Thoracic aorta (tissue), 2 donors: ENCODE data around the gene SCN4B. TPM values are rescaled to one million over a fixed set of nuclear protein-coding genes. Genes with fewer than 3 reads are reported as not detected.

Experiments
- ATAC-seq: fragments of 150-250 bp; one replicate; pipeline ENCODE4 v1.8.0; 2017; ENCODE audit warnings: low read depth; ENCODE audit not compliant: insufficient number of reproducible peaks, low FRiP score
- DNase-seq: peaks from one replicate; pipeline ENCODE4 v3.0.0-alpha.2; 2020; ENCODE audit warnings: low spot score
- H3K27ac ChIP-seq, 2 donors: fragments of 200-600 bp; sonication (generic); 1 replicate in 1 of 2; 2 replicates in 1 of 2; pipeline ENCODE4 v1.5.1; 2016; ENCODE audit warnings: mild to moderate bottlenecking in 2 of 2, moderate library complexity in 2 of 2
- H3K27me3 ChIP-seq: fragments of 200-600 bp; sonication (generic); replicated peaks from 2 replicates; pipeline ENCODE4 v1.6.0; 2016; ENCODE audit warnings: mild to moderate bottlenecking; ENCODE audit not compliant: insufficient read depth
- H3K36me3 ChIP-seq: fragments of 200-600 bp; sonication (generic); one replicate; pipeline ENCODE4 v1.5.1; 2016
- H3K4me1 ChIP-seq, 2 donors: fragments of 200-600 bp; sonication (generic); 1 replicate in 1 of 2; 2 replicates in 1 of 2; pipeline versions ENCODE4 v1.5.1 to v1.6.0; 2016; ENCODE audit warnings: low read depth in 2 of 2, mild to moderate bottlenecking in 1 of 2; ENCODE audit not compliant: control insufficient read depth in 1 of 2
- H3K4me3 ChIP-seq: fragments of 200-600 bp; sonication (generic); 2 replicates; pipeline ENCODE4 v1.5.1; 2016; ENCODE audit warnings: mild to moderate bottlenecking
- H3K9me3 ChIP-seq: fragments of 200-600 bp; sonication (generic); 2 replicates; pipeline ENCODE4 v1.5.1; 2016
- total RNA-seq, 2 donors: library from RNA; depleted of rRNA; stranded (reverse); fragments of >200 nt; gene quantifications; one replicate each; pipeline versions ENCODE4 v1.1.0 to v1.2.3, GENCODE V29; 2016
- TF ChIP-seq, protein P1 (sequence below): fragments of 200-600 bp; sonication (generic); IDR thresholded peaks from one replicate; pipeline ENCODE4 v1.5.1; 2019; ENCODE audit warnings: antibody characterized with exemption

Gene SCN4B, protein sequence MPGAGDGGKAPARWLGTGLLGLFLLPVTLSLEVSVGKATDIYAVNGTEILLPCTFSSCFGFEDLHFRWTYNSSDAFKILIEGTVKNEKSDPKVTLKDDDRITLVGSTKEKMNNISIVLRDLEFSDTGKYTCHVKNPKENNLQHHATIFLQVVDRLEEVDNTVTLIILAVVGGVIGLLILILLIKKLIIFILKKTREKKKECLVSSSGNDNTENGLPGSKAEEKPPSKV
- total RNA-seq, result 1 to 10 TPM; 2.0 to 2.4 TPM

DNA sequence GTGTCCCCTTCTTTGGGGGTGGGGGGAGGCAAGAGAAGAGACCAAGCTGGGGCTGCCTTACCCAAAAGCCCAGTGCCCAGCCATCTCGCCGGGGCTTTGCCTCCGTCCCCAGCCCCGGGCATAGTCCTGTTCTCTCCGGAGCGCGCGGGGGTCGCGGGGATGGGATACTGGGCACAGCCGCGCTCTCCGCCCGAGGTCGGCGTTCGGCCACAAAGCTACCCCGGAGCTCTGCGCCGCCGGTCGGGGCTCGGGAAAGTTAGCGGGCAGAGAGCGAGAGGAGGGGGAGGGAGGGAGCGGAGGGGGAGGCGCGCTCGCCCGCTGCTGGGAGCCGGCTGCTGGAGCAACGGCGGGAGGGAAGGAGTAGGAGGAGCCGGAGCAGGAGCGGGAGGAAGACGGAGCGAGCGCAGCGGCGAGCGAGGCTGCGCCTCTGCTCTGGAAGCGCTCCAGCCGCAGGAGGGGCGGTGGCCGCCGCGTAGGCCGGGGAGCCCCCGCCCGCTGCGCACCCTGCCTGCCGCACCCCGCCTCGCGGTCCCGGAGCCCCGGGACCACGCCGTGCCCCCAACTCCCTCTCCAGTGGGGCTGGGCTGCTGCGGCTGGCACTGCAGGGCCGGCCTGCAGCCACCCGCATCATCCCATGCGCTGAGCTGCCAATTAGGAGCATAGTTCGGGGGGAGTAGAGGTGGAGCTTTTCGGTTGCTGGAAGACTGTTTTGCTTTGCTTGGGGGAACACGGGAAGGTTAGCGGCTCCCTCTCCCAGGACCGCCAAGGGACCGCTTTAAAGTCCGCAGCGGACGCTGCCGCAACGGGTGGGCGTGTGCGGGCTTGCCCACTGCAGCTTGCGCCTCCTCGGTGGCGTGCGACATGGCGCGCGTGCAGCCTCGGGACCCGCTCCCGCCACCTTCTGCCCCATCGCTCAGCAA, at the start of gene SCN4B:
Gene SCN4B, minus strand, starts transcription at position 272 of the 920 bp plus-strand sequence. Its CDS starts 150 bp downstream, at position 122.
- H3K9me3 ChIP-seq, result no peaks in the 10 kb centered on the region
- no peak for ATAC-seq
- no peaks in the 10 kb centered on the region for H3K36me3 ChIP-seq
- no peak within 1 kb of the TSS for H3K27ac ChIP-seq
- peaks cover 12% of the 10 kb centered on the region for H3K27me3 ChIP-seq
- H3K4me1 ChIP-seq, result peaks cover 0 to 15% of the 10 kb centered on the region in 2 donors
- H3K4me3 ChIP-seq, result peak within 1 kb of the TSS; percentile 78
- DNase-seq, result no peak
- TF ChIP-seq, protein P1, sequence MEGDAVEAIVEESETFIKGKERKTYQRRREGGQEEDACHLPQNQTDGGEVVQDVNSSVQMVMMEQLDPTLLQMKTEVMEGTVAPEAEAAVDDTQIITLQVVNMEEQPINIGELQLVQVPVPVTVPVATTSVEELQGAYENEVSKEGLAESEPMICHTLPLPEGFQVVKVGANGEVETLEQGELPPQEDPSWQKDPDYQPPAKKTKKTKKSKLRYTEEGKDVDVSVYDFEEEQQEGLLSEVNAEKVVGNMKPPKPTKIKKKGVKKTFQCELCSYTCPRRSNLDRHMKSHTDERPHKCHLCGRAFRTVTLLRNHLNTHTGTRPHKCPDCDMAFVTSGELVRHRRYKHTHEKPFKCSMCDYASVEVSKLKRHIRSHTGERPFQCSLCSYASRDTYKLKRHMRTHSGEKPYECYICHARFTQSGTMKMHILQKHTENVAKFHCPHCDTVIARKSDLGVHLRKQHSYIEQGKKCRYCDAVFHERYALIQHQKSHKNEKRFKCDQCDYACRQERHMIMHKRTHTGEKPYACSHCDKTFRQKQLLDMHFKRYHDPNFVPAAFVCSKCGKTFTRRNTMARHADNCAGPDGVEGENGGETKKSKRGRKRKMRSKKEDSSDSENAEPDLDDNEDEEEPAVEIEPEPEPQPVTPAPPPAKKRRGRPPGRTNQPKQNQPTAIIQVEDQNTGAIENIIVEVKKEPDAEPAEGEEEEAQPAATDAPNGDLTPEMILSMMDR, result no peak

DNA sequence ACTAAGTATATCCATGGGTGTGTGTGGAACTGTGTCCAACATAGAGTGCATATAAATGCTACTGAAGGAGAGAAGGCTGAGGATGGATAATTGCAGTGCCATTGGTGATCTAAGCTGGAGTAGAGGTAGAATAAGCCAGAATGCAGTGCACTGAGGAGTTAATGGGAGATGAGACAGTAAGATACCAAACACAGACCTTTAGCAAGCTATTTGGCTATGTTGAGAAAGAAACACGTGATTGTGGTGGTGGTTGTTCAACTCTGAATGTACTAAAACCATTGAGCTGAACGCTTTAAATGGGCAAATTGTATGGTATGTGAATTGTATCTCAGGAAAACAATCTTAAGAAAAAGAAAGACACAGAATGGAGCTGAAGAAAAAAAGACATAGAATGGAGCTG, 49.3 kb upstream of the SCN4B start:
- ATAC-seq (no peak), DNase-seq (no peak)
- Histone ChIP-seq H3K4me1 (no peaks in the 10 kb centered on the region), H3K4me3 (no peak overlapping the region), H3K27me3 (no peaks in the 10 kb centered on the region), H3K36me3 (no peaks in the 10 kb centered on the region), H3K9me3 (no peaks in the 10 kb centered on the region), H3K27ac (no peak overlapping the region)
- TF ChIP-seq, protein P1, result no peak

DNA sequence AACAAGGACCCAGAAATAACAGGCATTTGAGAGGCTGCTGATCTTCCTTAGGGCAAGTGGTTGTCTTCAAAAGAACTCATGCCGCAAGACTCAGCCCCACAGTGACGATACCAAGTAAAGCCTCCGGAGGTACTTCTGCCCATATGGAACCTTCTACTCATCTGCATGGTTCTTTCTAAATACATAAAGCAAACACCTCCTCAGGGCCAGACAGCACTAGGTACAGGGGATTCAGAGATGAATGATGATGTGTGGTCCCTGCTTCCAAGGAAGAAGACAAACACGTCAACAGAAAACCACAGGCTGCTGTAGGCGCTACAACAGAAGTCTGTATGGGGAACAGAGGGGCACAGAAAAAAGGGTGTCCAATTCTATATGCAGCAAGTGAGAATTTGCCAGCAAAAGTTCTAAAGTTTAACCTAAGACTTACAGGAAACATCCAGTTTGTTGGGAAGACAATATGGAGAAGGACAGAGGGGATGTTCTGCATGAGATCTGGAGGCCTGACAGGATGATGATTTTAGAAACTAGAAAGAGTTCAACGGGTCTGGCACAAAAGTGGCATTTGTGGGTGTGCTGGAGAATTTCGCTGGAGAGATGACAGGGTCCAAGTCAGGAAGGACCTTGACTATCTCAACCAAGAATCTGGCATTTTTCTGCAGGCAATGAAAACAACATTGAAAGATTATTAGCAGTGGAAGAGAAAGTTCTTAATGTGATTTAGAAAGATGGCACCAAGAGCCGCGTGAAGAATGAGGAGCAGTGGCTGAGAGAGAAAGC, 48.5 kb upstream of the SCN4B start:
- Histone ChIP-seq H3K4me3 (no peak overlapping the region), H3K9me3 (no peaks in the 10 kb centered on the region), H3K36me3 (no peaks in the 10 kb centered on the region), H3K27ac (no peak overlapping the region), H3K4me1 (no peaks in the 10 kb centered on the region), H3K27me3 (no peaks in the 10 kb centered on the region)
- TF ChIP-seq, protein P1, result no peak
- DNase-seq (no peak), ATAC-seq (no peak)

DNA sequence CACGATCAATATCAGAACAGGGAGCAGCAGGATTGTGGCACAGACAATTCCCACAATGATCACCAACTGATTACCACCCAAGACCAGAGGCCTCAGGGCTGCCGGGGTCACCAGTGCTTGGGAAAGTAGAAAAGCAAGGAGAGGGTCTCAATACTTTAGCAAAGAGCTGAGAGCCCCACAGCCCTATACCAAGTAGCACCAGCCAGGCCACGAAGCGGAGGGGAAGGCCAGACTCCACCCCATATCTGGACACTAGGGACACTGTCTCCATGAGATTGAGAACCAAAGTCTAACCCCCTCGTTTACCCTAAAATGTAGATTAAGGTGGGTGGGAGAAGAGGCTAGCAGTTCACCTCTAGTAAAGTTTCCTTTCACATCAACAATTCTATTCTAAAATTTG, 47.9 kb upstream of the SCN4B start:
- H3K9me3 ChIP-seq, result no peaks in the 10 kb centered on the region
- H3K36me3 ChIP-seq, result no peaks in the 10 kb centered on the region
- peaks cover 0 to 2% of the 10 kb centered on the region in 2 donors for H3K4me1 ChIP-seq
- no peak for DNase-seq
- H3K27me3 ChIP-seq, result no peaks in the 10 kb centered on the region
- H3K27ac ChIP-seq, result no peak overlapping the region
- H3K4me3 ChIP-seq, result no peak overlapping the region
- no peak for ATAC-seq
- TF ChIP-seq, protein P1, result no peak

DNA sequence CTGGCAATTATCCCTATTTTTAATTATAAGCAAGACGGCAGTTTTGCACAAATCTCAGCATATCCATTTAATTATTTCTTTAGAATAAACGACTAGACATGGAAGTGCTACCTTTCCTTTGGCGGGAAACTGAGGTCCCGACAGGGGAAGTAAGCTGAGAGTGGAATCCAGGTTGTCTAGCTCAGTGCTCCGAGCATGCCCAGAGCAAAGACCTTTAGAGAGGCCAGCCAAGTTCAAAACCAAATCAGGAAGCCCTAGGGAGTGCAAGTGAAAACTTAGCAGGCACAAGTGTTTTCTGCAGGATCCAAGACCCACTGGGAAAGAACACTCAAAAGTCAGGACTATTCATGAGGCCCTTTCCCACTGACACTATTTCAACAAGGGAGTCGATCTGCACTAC, 46.5 kb upstream of the SCN4B start:
- Histone ChIP-seq H3K9me3 (no peaks in the 10 kb centered on the region), H3K27me3 (no peaks in the 10 kb centered on the region), H3K27ac (no peak overlapping the region), H3K4me1 (peaks cover 0 to 15% of the 10 kb centered on the region in 2 donors), H3K36me3 (no peaks in the 10 kb centered on the region), H3K4me3 (no peak overlapping the region)
- no peak for ATAC-seq
- no peak for DNase-seq
- TF ChIP-seq, protein P1, result no peak
